ENCODE data around the gene EFCC1. TPM values are rescaled to one million over a fixed set of nuclear protein-coding genes. Genes with fewer than 3 reads are reported as not detected.

Gene EFCC1
- total RNA-seq, 2 donors from 2014 or later, result 0.31 to 0.93 TPM

- peaks cover 49% of the 10 kb centered on the region for H3K27me3 Mint-ChIP-seq (ENCODE audit: insufficient read depth)
- peaks cover 8% of the 10 kb centered on the region for H3K4me1 Mint-ChIP-seq
- WGBS, 2 experiments (ENCODE audit: insufficient coverage in 1 of 2, insufficient read length in 1 of 2), result 76 to 83% methylated on average over 3 to 5 of the region's 5 CpGs
- Histone ChIP-seq H3K9ac (ENCODE audit: extremely low read depth, low read length, poor library complexity, severe bottlenecking) (no peak overlapping the region), H3K27me3 (ENCODE audit: control insufficient read depth, insufficient read depth, low read length, poor library complexity, severe bottlenecking) (peaks cover 13% of the 10 kb centered on the region), H3K4me1 (ENCODE audit: control insufficient read depth, insufficient read depth, low read length) (peaks cover 11% of the 10 kb centered on the region), H3K4me3 (ENCODE audit: low read length) (no peak overlapping the region), H3K36me3 (ENCODE audit: control insufficient read depth, insufficient read depth, low read length) (no peaks in the 10 kb centered on the region), H3K27ac (ENCODE audit: low read depth, low read length) (no peak overlapping the region), H3K9me3 (ENCODE audit: control insufficient read depth, low read length) (no peaks in the 10 kb centered on the region)
- DNase-seq, result no peak
- no peak overlapping the region for H3K4me3 Mint-ChIP-seq
- no peaks in the 10 kb centered on the region for H3K36me3 Mint-ChIP-seq (ENCODE audit: low read depth)
- no peak for TF ChIP-seq CTCF (conservative IDR thresholded peaks at IDR 0.05)
- H3K27ac Mint-ChIP-seq, result no peak overlapping the region
- H3K9me3 Mint-ChIP-seq, result peaks cover 2% of the 10 kb centered on the region
These were observed 19.6 kb downstream of the EFCC1 start for GRCh38 chr3:129020691-129021090.

GRCh38 chr3:129021140-129021551 lies 20.0 kb downstream of the EFCC1 start:
- peaks cover 18% of the 10 kb centered on the region for H3K27me3 ChIP-seq (ENCODE audit: control insufficient read depth, insufficient read depth, low read length, poor library complexity, severe bottlenecking)
- H3K27ac ChIP-seq (ENCODE audit: low read depth, low read length), result no peak overlapping the region
- no peak overlapping the region for H3K4me3 ChIP-seq (ENCODE audit: low read length)
- whole genome bisulfite sequencing, 2 experiments (ENCODE audit: insufficient coverage in 1 of 2, insufficient read length in 1 of 2), result 85 to 87% methylated on average over 6 of the region's 6 CpGs
- peaks cover 53% of the 10 kb centered on the region for H3K27me3 Mint-ChIP-seq (ENCODE audit: insufficient read depth)
- no peaks in the 10 kb centered on the region for H3K36me3 ChIP-seq (ENCODE audit: control insufficient read depth, insufficient read depth, low read length)
- no peaks in the 10 kb centered on the region for H3K36me3 Mint-ChIP-seq (ENCODE audit: low read depth)
- no peaks in the 10 kb centered on the region for H3K9me3 ChIP-seq (ENCODE audit: control insufficient read depth, low read length)
- H3K4me1 ChIP-seq (ENCODE audit: control insufficient read depth, insufficient read depth, low read length), result peaks cover 11% of the 10 kb centered on the region
- TF ChIP-seq CTCF (conservative IDR thresholded peaks at IDR 0.05), result no peak
- H3K27ac Mint-ChIP-seq, result no peak overlapping the region
- no peak overlapping the region for H3K4me3 Mint-ChIP-seq
- DNase-seq, result no peak
- H3K4me1 Mint-ChIP-seq, result peaks cover 4% of the 10 kb centered on the region
- H3K9ac ChIP-seq (ENCODE audit: extremely low read depth, low read length, poor library complexity, severe bottlenecking), result no peak overlapping the region
- peaks cover 3% of the 10 kb centered on the region for H3K9me3 Mint-ChIP-seq

GRCh38 chr3:129022114-129023007 lies 21.3 kb downstream of the EFCC1 start:
- Mint-ChIP-seq H3K27ac (no peak overlapping the region), H3K4me3 (no peak overlapping the region), H3K4me1 (peaks cover 3% of the 10 kb centered on the region), H3K9me3 (peaks cover 12% of the 10 kb centered on the region), H3K36me3 (ENCODE audit: low read depth) (no peaks in the 10 kb centered on the region), H3K27me3 (ENCODE audit: insufficient read depth) (peaks cover 61% of the 10 kb centered on the region)
- H3K4me3 ChIP-seq (ENCODE audit: low read length), result no peak overlapping the region
- peaks cover 9% of the 10 kb centered on the region for H3K4me1 ChIP-seq (ENCODE audit: control insufficient read depth, insufficient read depth, low read length)
- peaks cover 24% of the 10 kb centered on the region for H3K27me3 ChIP-seq (ENCODE audit: control insufficient read depth, insufficient read depth, low read length, poor library complexity, severe bottlenecking)
- no peaks in the 10 kb centered on the region for H3K36me3 ChIP-seq (ENCODE audit: control insufficient read depth, insufficient read depth, low read length)
- TF ChIP-seq CTCF (conservative IDR thresholded peaks at IDR 0.05), result no peak
- H3K9me3 ChIP-seq (ENCODE audit: control insufficient read depth, low read length), result no peaks in the 10 kb centered on the region
- no peak overlapping the region for H3K27ac ChIP-seq (ENCODE audit: low read depth, low read length)
- WGBS, 2 experiments (ENCODE audit: insufficient coverage in 1 of 2, insufficient read length in 1 of 2), result 83 to 89% methylated on average over 9 to 15 of the region's 15 CpGs
- no peak overlapping the region for H3K9ac ChIP-seq (ENCODE audit: extremely low read depth, low read length, poor library complexity, severe bottlenecking)
- no peak for DNase-seq

Measured in endodermal cell (in vitro differentiated cells).